ENCODE results near the gene IQGAP2. TPM values are rescaled to one million over a fixed set of nuclear protein-coding genes. Genes with fewer than 3 reads are reported as not detected.

IQGAP2 gene
- total and polyA plus RNA-seq, 2 donors from 2014 or later: 23.2 to 35.8 TPM

DNA sequence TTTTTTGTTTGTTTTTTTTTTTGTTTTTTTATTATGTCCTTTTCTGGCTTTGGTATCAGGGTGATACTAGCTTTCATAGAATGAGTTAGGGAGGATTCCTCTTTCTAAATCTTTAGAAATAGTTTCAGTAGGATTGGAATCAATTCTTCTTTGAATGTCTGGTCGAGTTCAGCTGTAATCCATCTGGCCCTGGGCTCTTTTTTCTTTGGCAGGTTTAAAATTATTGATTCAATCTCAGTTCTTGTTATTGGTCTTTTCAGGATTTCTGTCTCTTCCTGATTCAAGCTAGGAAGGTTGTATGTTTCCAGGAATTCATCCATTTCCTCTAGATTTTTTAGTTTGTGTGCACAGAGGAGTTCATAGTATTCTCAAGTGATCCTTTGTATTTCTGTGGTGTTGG is 34.9 kb downstream of the IQGAP2 start:
- no peak for FAIRE-seq
- peaks cover 0 to 9% (median 0%) of the 10 kb centered on the region in 3 donors for H3K4me1 ChIP-seq (ENCODE audit: control insufficient read depth in 2 of 3, insufficient read depth in 2 of 3, low read depth in 1 of 3, low read length in 3 of 3)
- DNase-seq: no peak
- TF ChIP-seq, protein P1, sequence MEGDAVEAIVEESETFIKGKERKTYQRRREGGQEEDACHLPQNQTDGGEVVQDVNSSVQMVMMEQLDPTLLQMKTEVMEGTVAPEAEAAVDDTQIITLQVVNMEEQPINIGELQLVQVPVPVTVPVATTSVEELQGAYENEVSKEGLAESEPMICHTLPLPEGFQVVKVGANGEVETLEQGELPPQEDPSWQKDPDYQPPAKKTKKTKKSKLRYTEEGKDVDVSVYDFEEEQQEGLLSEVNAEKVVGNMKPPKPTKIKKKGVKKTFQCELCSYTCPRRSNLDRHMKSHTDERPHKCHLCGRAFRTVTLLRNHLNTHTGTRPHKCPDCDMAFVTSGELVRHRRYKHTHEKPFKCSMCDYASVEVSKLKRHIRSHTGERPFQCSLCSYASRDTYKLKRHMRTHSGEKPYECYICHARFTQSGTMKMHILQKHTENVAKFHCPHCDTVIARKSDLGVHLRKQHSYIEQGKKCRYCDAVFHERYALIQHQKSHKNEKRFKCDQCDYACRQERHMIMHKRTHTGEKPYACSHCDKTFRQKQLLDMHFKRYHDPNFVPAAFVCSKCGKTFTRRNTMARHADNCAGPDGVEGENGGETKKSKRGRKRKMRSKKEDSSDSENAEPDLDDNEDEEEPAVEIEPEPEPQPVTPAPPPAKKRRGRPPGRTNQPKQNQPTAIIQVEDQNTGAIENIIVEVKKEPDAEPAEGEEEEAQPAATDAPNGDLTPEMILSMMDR (IDR thresholded peaks at IDR 0.05; ENCODE audit: borderline replicate concordance, extremely low read depth, insufficient read depth): no peak
- no peaks in the 10 kb centered on the region for H3K27me3 ChIP-seq (ENCODE audit: control insufficient read depth, insufficient read depth, low read length)
- H3K9me3 ChIP-seq (ENCODE audit: control insufficient read depth in 2 of 3, insufficient read depth in 1 of 3, low read length in 3 of 3): no peaks in the 10 kb centered on the region
- intact Hi-C loops (cut with DNase I): no loop called here
- H3K36me3 ChIP-seq (ENCODE audit: control insufficient read depth in 2 of 3, insufficient read depth in 3 of 3, low read length in 3 of 3): no peaks in the 10 kb centered on the region
- no peak overlapping the region for H3K9ac ChIP-seq (ENCODE audit: low read length in 3 of 3)
- H3K27ac ChIP-seq (ENCODE audit: low read depth in 2 of 2, low read length in 2 of 2): no peak overlapping the region
- no peak overlapping the region for H3K4me3 ChIP-seq (ENCODE audit: low read length in 3 of 3)

DNA sequence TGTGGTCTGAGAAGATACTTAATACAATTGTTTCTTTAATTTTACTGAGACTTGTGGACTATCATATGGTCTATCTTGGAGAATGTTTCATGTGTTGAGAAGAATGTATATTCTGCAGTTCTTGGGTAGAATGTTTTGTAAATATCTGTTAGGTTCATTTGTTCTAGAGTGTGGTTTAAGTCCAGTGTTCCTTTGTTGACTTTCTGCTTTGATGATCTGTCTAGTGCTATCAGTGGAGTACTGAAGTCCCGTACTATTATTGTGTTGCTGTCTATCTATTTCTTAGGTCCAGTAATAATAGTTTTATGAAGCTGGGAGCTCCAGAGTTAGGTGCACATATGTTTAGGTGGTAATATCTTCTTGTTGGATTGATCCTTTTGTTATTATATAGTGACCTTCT is 36.1 kb downstream of the IQGAP2 start:
- FAIRE-seq: no peak
- no peaks in the 10 kb centered on the region for H3K27me3 ChIP-seq (ENCODE audit: control insufficient read depth, insufficient read depth, low read length)
- no peak overlapping the region for H3K27ac ChIP-seq (ENCODE audit: low read depth in 2 of 2, low read length in 2 of 2)
- TF ChIP-seq, protein P1 (IDR thresholded peaks at IDR 0.05; ENCODE audit: borderline replicate concordance, extremely low read depth, insufficient read depth): no peak
- H3K36me3 ChIP-seq (ENCODE audit: control insufficient read depth in 2 of 3, insufficient read depth in 3 of 3, low read length in 3 of 3): no peaks in the 10 kb centered on the region
- H3K9me3 ChIP-seq (ENCODE audit: control insufficient read depth in 2 of 3, insufficient read depth in 1 of 3, low read length in 3 of 3): no peaks in the 10 kb centered on the region
- no peak overlapping the region for H3K9ac ChIP-seq (ENCODE audit: low read length in 3 of 3)
- H3K4me1 ChIP-seq (ENCODE audit: control insufficient read depth in 2 of 3, insufficient read depth in 2 of 3, low read depth in 1 of 3, low read length in 3 of 3): peaks cover 0 to 9% (median 0%) of the 10 kb centered on the region in 3 donors
- H3K4me3 ChIP-seq (ENCODE audit: low read length in 3 of 3): no peak overlapping the region
- DNase-seq: no peak
- intact Hi-C loops (cut with DNase I): no loop called here

DNA sequence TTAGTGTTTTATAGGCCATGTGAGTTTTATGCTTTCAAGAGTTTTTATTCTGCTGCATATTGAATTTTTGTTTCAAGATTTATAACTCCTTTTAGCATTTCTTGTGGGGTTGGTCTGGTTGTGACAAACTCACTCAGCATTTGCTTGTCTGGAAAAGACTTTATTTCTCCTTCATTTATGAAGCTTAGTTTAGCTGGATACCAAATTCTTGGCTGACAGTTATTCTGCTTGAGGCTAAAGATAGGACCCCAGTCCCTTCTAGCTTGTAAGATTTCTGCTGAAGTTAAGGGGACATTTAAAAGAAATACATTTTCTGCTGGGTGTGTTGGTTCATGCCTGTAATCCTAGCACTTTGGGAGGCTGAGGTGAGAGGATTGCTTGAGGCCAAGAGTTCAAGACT is 36.8 kb downstream of the IQGAP2 start:
- Histone ChIP-seq H3K27ac (ENCODE audit: low read depth in 2 of 2, low read length in 2 of 2) (no peak overlapping the region), H3K36me3 (ENCODE audit: control insufficient read depth in 2 of 3, insufficient read depth in 3 of 3, low read length in 3 of 3) (no peaks in the 10 kb centered on the region), H3K4me3 (ENCODE audit: low read length in 3 of 3) (no peak overlapping the region), H3K9me3 (ENCODE audit: control insufficient read depth in 2 of 3, insufficient read depth in 1 of 3, low read length in 3 of 3) (no peaks in the 10 kb centered on the region), H3K4me1 (ENCODE audit: control insufficient read depth in 2 of 3, insufficient read depth in 2 of 3, low read depth in 1 of 3, low read length in 3 of 3) (peaks cover 0 to 9% (median 0%) of the 10 kb centered on the region in 3 donors), H3K27me3 (ENCODE audit: control insufficient read depth, insufficient read depth, low read length) (no peaks in the 10 kb centered on the region), H3K9ac (ENCODE audit: low read length in 3 of 3) (no peak overlapping the region)
- FAIRE-seq (no peak), DNase-seq (no peak)
- TF ChIP-seq, protein P1 (IDR thresholded peaks at IDR 0.05; ENCODE audit: borderline replicate concordance, extremely low read depth, insufficient read depth): no peak
- intact Hi-C loops (cut with DNase I): no loop called here

DNA sequence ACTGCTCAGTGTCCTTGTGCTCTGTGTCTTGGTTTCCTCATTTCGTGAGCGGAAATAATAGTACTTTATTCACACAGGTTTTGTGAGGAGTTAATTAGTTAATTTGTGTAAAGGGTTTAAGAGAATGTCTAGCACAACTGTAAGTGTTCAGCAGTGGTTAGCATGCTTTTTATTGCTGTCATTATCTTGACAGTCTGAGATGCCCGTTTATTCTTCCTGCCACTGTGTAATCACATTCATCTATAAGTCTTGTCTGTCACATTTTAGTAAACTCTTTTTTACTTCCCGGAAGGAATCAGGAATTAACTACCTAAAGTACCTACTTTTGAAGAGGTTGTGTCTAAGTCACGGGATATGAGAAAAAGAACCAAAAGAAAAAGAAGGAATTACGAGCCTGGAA is 38.0 kb downstream of the IQGAP2 start:
- DNase-seq (no peak), FAIRE-seq (no peak)
- no peaks in the 10 kb centered on the region for H3K36me3 ChIP-seq (ENCODE audit: control insufficient read depth in 2 of 3, insufficient read depth in 3 of 3, low read length in 3 of 3)
- TF ChIP-seq, protein P1 (IDR thresholded peaks at IDR 0.05; ENCODE audit: borderline replicate concordance, extremely low read depth, insufficient read depth): no peak
- H3K4me1 ChIP-seq (ENCODE audit: control insufficient read depth in 2 of 3, insufficient read depth in 2 of 3, low read depth in 1 of 3, low read length in 3 of 3): peaks cover 0 to 9% (median 0%) of the 10 kb centered on the region in 3 donors
- H3K27ac ChIP-seq (ENCODE audit: low read depth in 2 of 2, low read length in 2 of 2): no peak overlapping the region
- no peaks in the 10 kb centered on the region for H3K27me3 ChIP-seq (ENCODE audit: control insufficient read depth, insufficient read depth, low read length)
- H3K9me3 ChIP-seq (ENCODE audit: control insufficient read depth in 2 of 3, insufficient read depth in 1 of 3, low read length in 3 of 3): no peaks in the 10 kb centered on the region
- intact Hi-C loops (cut with DNase I): no loop called here
- H3K4me3 ChIP-seq (ENCODE audit: low read length in 3 of 3): no peak overlapping the region
- H3K9ac ChIP-seq (ENCODE audit: low read length in 3 of 3): no peak overlapping the region

Data from kidney (tissue), 14 donors.